SJSA1 (cell line): ENCODE measurements around the gene SOX4. TPM values are rescaled to one million over a fixed set of nuclear protein-coding genes. Genes with fewer than 3 reads are reported as not detected.

Experiments
- DNase-seq, 2 experiments: peaks; one replicate each; pipeline ENCODE4 v3.0.0-alpha.2; 2015 to 2020; ENCODE audit warnings: low spot score in 2 of 2, low read depth in 1 of 2
- H3K27ac ChIP-seq: fragments of 250-450 bp; sonication (Bioruptor Pico); 2 replicates; pipeline ENCODE4 v1.5.1; 2020; ENCODE audit warnings: mild to moderate bottlenecking, moderate library complexity
- H3K27me3 ChIP-seq: fragments of 250-450 bp; sonication (Bioruptor Pico); replicated peaks from 2 replicates; pipeline ENCODE4 v1.5.1; 2020; ENCODE audit warnings: mild to moderate bottlenecking, moderate library complexity
- H3K36me3 ChIP-seq: fragments of 250-450 bp; sonication (Bioruptor Pico); 2 replicates; pipeline ENCODE4 v1.5.1; 2020; ENCODE audit warnings: mild to moderate bottlenecking
- H3K4me1 ChIP-seq: fragments of 250-450 bp; sonication (Bioruptor Pico); replicated peaks from 2 replicates; pipeline ENCODE4 v1.6.1; 2021; ENCODE audit warnings: mild to moderate bottlenecking
- H3K4me3 ChIP-seq: fragments of 250-450 bp; sonication (Bioruptor Pico); 2 replicates; pipeline ENCODE4 v1.5.1; 2020; ENCODE audit warnings: mild to moderate bottlenecking
- H3K9me3 ChIP-seq: fragments of 250-450 bp; sonication (Bioruptor Pico); replicated peaks from 2 replicates; pipeline ENCODE4 v1.5.1; 2020; ENCODE audit warnings: mild to moderate bottlenecking
- total RNA-seq: library from RNA; depleted of rRNA; stranded (reverse); fragments of >200 nt; shearing (Covaris generic); gene quantifications from 2 replicates; pipeline ENCODE4 v1.2.3, GENCODE V29; 2014

Gene SOX4
- total RNA-seq, 1 experiment from 2014 or later = 32.3 TPM

GRCh38 chr6:21597801-21598673 is 4.5 kb downstream of the SOX4 start:
- H3K36me3 ChIP-seq = peaks cover 56% of the 10 kb centered on the region
- H3K4me1 ChIP-seq = peaks cover 15% of the 10 kb centered on the region
- DNase-seq = peak in 1 of 2 experiments; percentile 43
- 0 out of 2 replicates have a peak overlapping the region, but pooled peaks have one; percentile 3 for H3K27ac ChIP-seq
- H3K9me3 ChIP-seq = no peaks in the 10 kb centered on the region
- peak overlapping the region; percentile 75 for H3K4me3 ChIP-seq
- H3K27me3 ChIP-seq = no peaks in the 10 kb centered on the region

- Histone ChIP-seq H3K36me3 (peaks cover 56% of the 10 kb centered on the region), H3K4me3 (peak overlapping the region; percentile 75), H3K9me3 (no peaks in the 10 kb centered on the region), H3K4me1 (peaks cover 14% of the 10 kb centered on the region), H3K27me3 (no peaks in the 10 kb centered on the region), H3K27ac (no peak overlapping the region)
- DNase-seq = peak in 1 of 2 experiments; percentile 52
Measured at GRCh38 chr6:21598674-21599023, 5.1 kb downstream of the SOX4 start.

- Histone ChIP-seq H3K9me3 (no peaks in the 10 kb centered on the region), H3K36me3 (peaks cover 56% of the 10 kb centered on the region), H3K4me3 (no peak overlapping the region), H3K27ac (no peak overlapping the region), H3K4me1 (peaks cover 14% of the 10 kb centered on the region), H3K27me3 (no peaks in the 10 kb centered on the region)
- no peak for DNase-seq
Measured at GRCh38 chr6:21599051-21599696, 5.6 kb downstream of the SOX4 start.

GRCh38 chr6:21601339-21601923 is 7.9 kb downstream of the SOX4 start:
- H3K36me3 ChIP-seq = peaks cover 33% of the 10 kb centered on the region
- no peak overlapping the region for H3K27ac ChIP-seq
- H3K9me3 ChIP-seq = no peaks in the 10 kb centered on the region
- H3K4me3 ChIP-seq = no peak overlapping the region
- no peaks in the 10 kb centered on the region for H3K27me3 ChIP-seq
- DNase-seq = no peak
- H3K4me1 ChIP-seq = peaks cover 14% of the 10 kb centered on the region

- Histone ChIP-seq H3K27ac (no peak overlapping the region), H3K36me3 (peaks cover 30% of the 10 kb centered on the region), H3K9me3 (no peaks in the 10 kb centered on the region), H3K27me3 (no peaks in the 10 kb centered on the region), H3K4me1 (peaks cover 14% of the 10 kb centered on the region), H3K4me3 (no peak overlapping the region)
- DNase-seq = no peak
Measured at GRCh38 chr6:21601932-21602390, 8.4 kb downstream of the SOX4 start.

- H3K4me1 ChIP-seq = peaks cover 11% of the 10 kb centered on the region
- no peak overlapping the region for H3K4me3 ChIP-seq
- no peak for DNase-seq
- peaks cover 22% of the 10 kb centered on the region for H3K36me3 ChIP-seq
- H3K27me3 ChIP-seq = no peaks in the 10 kb centered on the region
- H3K27ac ChIP-seq = no peak overlapping the region
- H3K9me3 ChIP-seq = no peaks in the 10 kb centered on the region
Measured at GRCh38 chr6:21603082-21603952, 9.8 kb downstream of the SOX4 start.

GRCh38 chr6:21604081-21604480 is 10.5 kb downstream of the SOX4 start:
- Histone ChIP-seq H3K9me3 (no peaks in the 10 kb centered on the region), H3K36me3 (peaks cover 14% of the 10 kb centered on the region), H3K27me3 (no peaks in the 10 kb centered on the region), H3K27ac (no peak overlapping the region), H3K4me3 (no peak overlapping the region), H3K4me1 (peaks cover 3% of the 10 kb centered on the region)
- DNase-seq = no peak

GRCh38 chr6:21605166-21605565 is 11.6 kb downstream of the SOX4 start:
- Histone ChIP-seq H3K4me1 (no peaks in the 10 kb centered on the region), H3K27me3 (no peaks in the 10 kb centered on the region), H3K27ac (no peak overlapping the region), H3K36me3 (peaks cover 3% of the 10 kb centered on the region; the same call in 1 of the 2 replicates), H3K9me3 (no peaks in the 10 kb centered on the region), H3K4me3 (no peak overlapping the region)
- no peak for DNase-seq

- H3K36me3 ChIP-seq = no peaks in the 10 kb centered on the region
- H3K9me3 ChIP-seq = no peaks in the 10 kb centered on the region
- no peaks in the 10 kb centered on the region for H3K27me3 ChIP-seq
- DNase-seq = no peak
- H3K27ac ChIP-seq = no peak overlapping the region
- H3K4me3 ChIP-seq = no peak overlapping the region
- no peaks in the 10 kb centered on the region for H3K4me1 ChIP-seq
Measured at GRCh38 chr6:21608601-21609000, 15.1 kb downstream of the SOX4 start.

GRCh38 chr6:21609881-21610329 is 16.4 kb downstream of the SOX4 start:
- DNase-seq = no peak
- Histone ChIP-seq H3K4me1 (no peaks in the 10 kb centered on the region), H3K9me3 (no peaks in the 10 kb centered on the region), H3K36me3 (no peaks in the 10 kb centered on the region), H3K27ac (no peak overlapping the region), H3K27me3 (no peaks in the 10 kb centered on the region), H3K4me3 (no peak overlapping the region)

- no peaks in the 10 kb centered on the region for H3K9me3 ChIP-seq
- no peaks in the 10 kb centered on the region for H3K36me3 ChIP-seq
- no peak for DNase-seq
- H3K27me3 ChIP-seq = no peaks in the 10 kb centered on the region
- no peak overlapping the region for H3K27ac ChIP-seq
- peaks cover 2% of the 10 kb centered on the region for H3K4me1 ChIP-seq
- H3K4me3 ChIP-seq = no peak overlapping the region
Measured at GRCh38 chr6:21610341-21610740, 16.8 kb downstream of the SOX4 start.

- Histone ChIP-seq H3K4me3 (no peak overlapping the region), H3K36me3 (no peaks in the 10 kb centered on the region), H3K9me3 (no peaks in the 10 kb centered on the region), H3K27ac (no peak overlapping the region), H3K4me1 (peaks cover 10% of the 10 kb centered on the region), H3K27me3 (no peaks in the 10 kb centered on the region)
- no peak for DNase-seq
Measured at GRCh38 chr6:21611485-21611884, 17.9 kb downstream of the SOX4 start.

- H3K36me3 ChIP-seq = no peaks in the 10 kb centered on the region
- no peak for DNase-seq
- H3K4me3 ChIP-seq = no peak overlapping the region
- no peak overlapping the region for H3K27ac ChIP-seq
- H3K4me1 ChIP-seq = peaks cover 10% of the 10 kb centered on the region
- H3K27me3 ChIP-seq = no peaks in the 10 kb centered on the region
- no peaks in the 10 kb centered on the region for H3K9me3 ChIP-seq
Measured at GRCh38 chr6:21612067-21612745, 18.7 kb downstream of the SOX4 start.
